ENCODE data around the gene S1PR2. TPM values are rescaled to one million over a fixed set of nuclear protein-coding genes. Genes with fewer than 3 reads are reported as not detected.
"Not testable (repeated sequence)": the region's sequence is repeated elsewhere in the genome, so short reads cannot be mapped to it uniquely, and the experiment has no call there.

The S1PR2 gene
- total RNA-seq, 1 donor from 2014 or later, result 12.5 TPM

DNA sequence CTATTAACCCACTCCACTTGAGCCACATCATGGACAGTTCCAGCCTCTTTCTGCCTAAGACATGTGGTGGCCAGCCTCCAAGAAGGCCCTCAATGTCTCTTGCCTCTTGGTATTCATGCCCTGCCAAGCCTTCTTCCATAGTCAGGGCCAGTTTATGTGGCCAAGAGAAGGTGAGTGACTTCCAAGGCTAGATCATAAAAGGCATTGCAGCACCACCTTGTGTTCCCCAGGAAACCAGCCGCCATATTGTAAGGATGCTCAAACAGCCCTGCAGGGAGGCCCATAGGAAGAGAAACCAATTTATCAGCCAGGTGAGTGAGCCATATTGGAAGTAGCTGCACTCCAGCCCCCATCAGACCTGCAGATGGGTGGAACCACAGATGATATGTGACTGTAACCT, 24.1 kb downstream of the S1PR2 start:
- Mint-ChIP-seq H3K9me3 (ENCODE audit: unreplicated experiment) (no peaks in the 10 kb centered on the region), H3K4me3 (ENCODE audit: unreplicated experiment) (no peak overlapping the region), H3K36me3 (ENCODE audit: unreplicated experiment) (no peaks in the 10 kb centered on the region), H3K27me3 (ENCODE audit: unreplicated experiment) (peaks cover 7% of the 10 kb centered on the region), H3K27ac (ENCODE audit: unreplicated experiment) (no peak overlapping the region), H3K4me1 (ENCODE audit: low read depth, unreplicated experiment) (no peaks in the 10 kb centered on the region)
- TF ChIP-seq, protein P1, sequence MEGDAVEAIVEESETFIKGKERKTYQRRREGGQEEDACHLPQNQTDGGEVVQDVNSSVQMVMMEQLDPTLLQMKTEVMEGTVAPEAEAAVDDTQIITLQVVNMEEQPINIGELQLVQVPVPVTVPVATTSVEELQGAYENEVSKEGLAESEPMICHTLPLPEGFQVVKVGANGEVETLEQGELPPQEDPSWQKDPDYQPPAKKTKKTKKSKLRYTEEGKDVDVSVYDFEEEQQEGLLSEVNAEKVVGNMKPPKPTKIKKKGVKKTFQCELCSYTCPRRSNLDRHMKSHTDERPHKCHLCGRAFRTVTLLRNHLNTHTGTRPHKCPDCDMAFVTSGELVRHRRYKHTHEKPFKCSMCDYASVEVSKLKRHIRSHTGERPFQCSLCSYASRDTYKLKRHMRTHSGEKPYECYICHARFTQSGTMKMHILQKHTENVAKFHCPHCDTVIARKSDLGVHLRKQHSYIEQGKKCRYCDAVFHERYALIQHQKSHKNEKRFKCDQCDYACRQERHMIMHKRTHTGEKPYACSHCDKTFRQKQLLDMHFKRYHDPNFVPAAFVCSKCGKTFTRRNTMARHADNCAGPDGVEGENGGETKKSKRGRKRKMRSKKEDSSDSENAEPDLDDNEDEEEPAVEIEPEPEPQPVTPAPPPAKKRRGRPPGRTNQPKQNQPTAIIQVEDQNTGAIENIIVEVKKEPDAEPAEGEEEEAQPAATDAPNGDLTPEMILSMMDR (IDR thresholded peaks at IDR 0.05; ENCODE audit: partially characterized antibody, unreplicated experiment), result no peak
- DNase-seq, result no peak

DNA sequence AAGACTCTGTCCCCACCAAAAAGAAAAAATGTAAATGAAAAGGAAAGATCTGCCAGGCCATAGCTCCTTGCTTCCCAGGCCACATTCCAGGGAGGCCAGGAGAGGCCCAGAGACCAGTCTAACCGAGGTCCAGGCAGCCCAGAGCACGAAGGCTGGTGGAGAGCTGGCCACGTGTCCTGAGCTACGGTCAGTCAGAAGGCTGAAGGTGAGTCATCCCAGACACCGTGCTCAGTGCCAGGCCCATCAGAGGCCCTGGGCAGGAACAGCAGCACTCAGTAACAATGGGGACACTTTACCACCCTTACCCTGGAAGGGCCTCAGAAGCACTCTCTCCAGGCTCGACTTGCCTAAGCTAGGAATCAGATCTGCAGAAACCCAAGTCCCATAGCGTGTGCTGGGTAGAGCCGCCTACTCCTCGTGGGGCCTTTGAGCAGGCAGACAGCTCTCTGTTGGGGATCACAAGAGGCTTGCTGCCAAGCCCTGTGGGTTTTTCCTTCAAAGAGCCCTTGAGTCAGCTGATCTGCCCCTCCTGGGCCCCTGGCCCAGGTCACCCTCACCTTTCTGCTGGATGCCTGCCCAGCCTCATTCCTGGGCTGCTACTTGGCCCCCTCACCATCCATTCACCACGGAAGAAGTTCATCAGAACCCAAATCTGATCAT, 24.8 kb downstream of the S1PR2 start:
- no peaks in the 10 kb centered on the region for H3K9me3 Mint-ChIP-seq (ENCODE audit: unreplicated experiment)
- H3K27ac Mint-ChIP-seq (ENCODE audit: unreplicated experiment), result no peak overlapping the region
- no peaks in the 10 kb centered on the region for H3K4me1 Mint-ChIP-seq (ENCODE audit: low read depth, unreplicated experiment)
- peaks cover 7% of the 10 kb centered on the region for H3K27me3 Mint-ChIP-seq (ENCODE audit: unreplicated experiment)
- TF ChIP-seq, protein P1 (IDR thresholded peaks at IDR 0.05; ENCODE audit: partially characterized antibody, unreplicated experiment), result no peak
- DNase-seq, result no peak
- H3K4me3 Mint-ChIP-seq (ENCODE audit: unreplicated experiment), result no peak overlapping the region
- no peaks in the 10 kb centered on the region for H3K36me3 Mint-ChIP-seq (ENCODE audit: unreplicated experiment)

DNA sequence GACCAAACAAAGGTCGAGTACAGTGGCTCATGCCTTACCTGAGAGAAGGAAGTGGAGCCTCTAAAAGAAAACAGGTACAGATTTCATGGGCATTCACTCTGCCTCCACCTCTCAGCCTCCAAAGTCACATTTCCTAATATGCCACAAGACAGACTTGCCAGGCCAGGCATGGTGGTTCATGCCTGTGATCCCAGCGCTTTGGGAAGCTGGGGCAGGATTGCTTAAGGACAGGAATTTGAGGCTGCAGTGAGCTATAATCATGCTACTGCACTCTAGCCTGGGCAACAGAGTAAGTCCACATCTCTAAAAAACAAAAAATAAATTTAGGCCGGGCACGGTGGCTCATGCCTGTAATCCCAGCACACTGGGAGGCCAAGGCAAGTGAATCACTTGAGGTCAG, 25.5 kb downstream of the S1PR2 start:
- TF ChIP-seq, protein P1 (IDR thresholded peaks at IDR 0.05; ENCODE audit: partially characterized antibody, unreplicated experiment), result no peak
- Mint-ChIP-seq H3K27me3 (ENCODE audit: unreplicated experiment) (peaks cover 4% of the 10 kb centered on the region), H3K4me1 (ENCODE audit: low read depth, unreplicated experiment) (no peaks in the 10 kb centered on the region), H3K36me3 (ENCODE audit: unreplicated experiment) (no peaks in the 10 kb centered on the region), H3K4me3 (ENCODE audit: unreplicated experiment) (no peak overlapping the region), H3K9me3 (ENCODE audit: unreplicated experiment) (no peaks in the 10 kb centered on the region), H3K27ac (ENCODE audit: unreplicated experiment) (no peak overlapping the region)
- DNase-seq, result no peak

DNA sequence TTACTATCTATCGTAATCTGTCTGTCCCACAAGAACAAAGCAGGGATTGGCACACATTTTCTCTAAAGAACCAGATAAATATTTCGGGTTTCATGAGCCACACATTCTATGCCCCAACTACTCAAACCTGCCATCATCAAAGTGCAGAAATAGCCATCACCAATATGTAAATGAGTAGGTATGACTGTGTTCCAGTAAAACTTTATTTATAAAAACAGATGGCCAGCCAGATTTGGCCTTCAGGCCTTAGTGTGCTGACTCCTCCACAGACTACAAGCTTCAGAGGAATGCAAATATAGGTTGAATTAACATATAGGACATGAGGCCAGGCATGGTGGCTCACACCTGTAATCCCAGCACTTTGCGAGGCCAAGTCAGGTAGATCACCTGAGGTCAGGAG, 27.4 kb downstream of the S1PR2 start:
- Mint-ChIP-seq H3K9me3 (ENCODE audit: unreplicated experiment) (no peaks in the 10 kb centered on the region), H3K27me3 (ENCODE audit: unreplicated experiment) (no peaks in the 10 kb centered on the region), H3K36me3 (ENCODE audit: unreplicated experiment) (no peaks in the 10 kb centered on the region)

DNA sequence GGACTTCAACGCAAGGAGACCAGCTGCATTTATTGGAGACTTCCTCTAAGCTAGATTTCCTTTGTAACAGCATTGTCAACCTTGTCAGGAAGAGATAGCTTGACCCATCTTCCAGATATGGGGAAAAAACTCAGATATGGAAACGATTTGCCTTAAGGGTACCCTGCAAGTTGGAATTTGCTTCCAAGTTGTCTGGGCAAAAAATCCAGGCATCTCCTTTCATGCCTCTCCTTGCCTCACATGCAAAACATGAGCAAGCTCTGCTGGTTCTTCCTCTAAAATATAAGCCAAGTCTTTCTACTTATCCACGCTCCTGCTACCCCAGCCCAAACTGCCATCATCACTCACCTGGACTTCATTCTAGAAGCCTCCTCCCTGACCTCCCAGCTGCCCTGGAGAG, 30.0 kb downstream of the S1PR2 start:
- no peaks in the 10 kb centered on the region for H3K4me1 Mint-ChIP-seq (ENCODE audit: low read depth, unreplicated experiment)
- no peak overlapping the region for H3K4me3 Mint-ChIP-seq (ENCODE audit: unreplicated experiment)
- H3K9me3 Mint-ChIP-seq (ENCODE audit: unreplicated experiment), result no peaks in the 10 kb centered on the region
- no peak overlapping the region for H3K27ac Mint-ChIP-seq (ENCODE audit: unreplicated experiment)
- no peaks in the 10 kb centered on the region for H3K36me3 Mint-ChIP-seq (ENCODE audit: unreplicated experiment)
- H3K27me3 Mint-ChIP-seq (ENCODE audit: unreplicated experiment), result peaks cover 2% of the 10 kb centered on the region
- no peak for DNase-seq
- TF ChIP-seq, protein P1 (IDR thresholded peaks at IDR 0.05; ENCODE audit: partially characterized antibody, unreplicated experiment), result no peak

More for the DNA sequence above, 27.4 kb downstream of the S1PR2 start:
- TF ChIP-seq, protein P1 (IDR thresholded peaks at IDR 0.05; ENCODE audit: partially characterized antibody, unreplicated experiment), result no peak
- Mint-ChIP-seq H3K4me1 (ENCODE audit: low read depth, unreplicated experiment) (no peaks in the 10 kb centered on the region), H3K27ac (ENCODE audit: unreplicated experiment) (no peak overlapping the region), H3K4me3 (ENCODE audit: unreplicated experiment) (no peak overlapping the region)
- DNase-seq, result no peak

DNA sequence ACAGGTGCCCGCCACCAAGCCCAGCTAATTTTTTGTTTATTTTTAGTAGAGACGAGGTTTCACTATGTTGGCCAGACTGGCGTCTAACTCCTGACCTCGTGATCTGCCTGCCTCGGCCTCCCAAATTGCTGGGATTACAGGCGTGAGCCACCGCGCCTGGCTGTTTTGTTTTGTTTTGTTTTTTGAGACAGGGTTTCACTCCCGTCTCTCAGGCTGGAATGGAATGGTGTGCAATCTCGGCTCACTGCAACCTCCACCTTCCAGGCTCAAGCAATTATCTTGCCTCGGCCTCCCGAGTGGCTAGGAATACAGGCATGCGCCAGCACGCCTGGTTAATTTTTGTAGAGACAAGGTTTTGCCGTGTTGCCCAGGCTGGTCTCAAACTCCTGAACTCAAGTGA, 31.0 kb downstream of the S1PR2 start:
- not testable (repeated sequence) for H3K36me3 Mint-ChIP-seq (ENCODE audit: unreplicated experiment); H3K4me1 Mint-ChIP-seq (ENCODE audit: low read depth, unreplicated experiment); H3K27ac Mint-ChIP-seq (ENCODE audit: unreplicated experiment); H3K4me3 Mint-ChIP-seq (ENCODE audit: unreplicated experiment); H3K27me3 Mint-ChIP-seq (ENCODE audit: unreplicated experiment); DNase-seq; H3K9me3 Mint-ChIP-seq (ENCODE audit: unreplicated experiment)

DNA sequence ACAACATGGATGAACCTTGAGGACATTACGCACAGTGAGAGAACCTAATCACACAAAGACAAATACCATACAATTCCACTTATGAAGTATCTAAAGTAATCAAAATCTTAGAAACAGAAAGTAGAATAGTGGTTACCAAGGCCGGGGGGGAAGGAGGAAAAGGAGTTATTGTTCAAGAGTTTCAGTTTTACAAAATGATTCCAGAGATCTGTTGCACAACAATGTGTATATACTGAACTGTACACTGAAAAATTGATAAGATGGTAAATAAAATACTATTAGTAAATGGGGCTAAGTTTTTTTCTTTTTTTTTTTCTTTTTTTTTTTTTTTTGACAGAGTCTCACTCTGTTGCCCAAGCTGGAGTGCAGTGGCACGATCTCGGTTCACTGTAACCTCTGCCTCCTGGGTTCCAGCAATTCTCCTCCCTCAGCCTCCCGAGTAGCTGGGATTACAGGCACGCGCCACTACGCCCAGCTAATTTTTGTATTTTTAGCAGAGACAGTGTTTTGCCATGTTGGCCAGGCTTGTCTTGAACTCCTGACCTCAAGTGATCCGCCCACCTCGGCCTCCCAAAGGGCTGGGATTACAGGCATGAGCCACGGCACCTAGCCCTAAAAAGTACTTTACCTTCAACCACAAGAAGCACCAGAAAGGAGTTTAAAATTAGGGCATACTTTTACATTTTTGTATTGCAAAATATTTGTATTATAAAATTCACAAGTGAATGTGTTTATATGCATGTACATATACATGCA, 32.1 kb downstream of the S1PR2 start:
- not testable (repeated sequence) for H3K4me3 Mint-ChIP-seq (ENCODE audit: unreplicated experiment); H3K4me1 Mint-ChIP-seq (ENCODE audit: low read depth, unreplicated experiment); H3K27me3 Mint-ChIP-seq (ENCODE audit: unreplicated experiment); H3K36me3 Mint-ChIP-seq (ENCODE audit: unreplicated experiment); DNase-seq; H3K9me3 Mint-ChIP-seq (ENCODE audit: unreplicated experiment); H3K27ac Mint-ChIP-seq (ENCODE audit: unreplicated experiment)

Measured in glutamatergic neuron (in vitro differentiated cells).